ENCODE measurements around the gene FAM174B.

GRCh38 chr15:92643849-92644815 is 11.4 kb downstream of the FAM174B start:
- no peak for TF ChIP-seq CTCF (IDR thresholded peaks at IDR 0.05; ENCODE audit: low read length)
- TF ChIP-seq EZH2 (IDR thresholded peaks at IDR 0.05; ENCODE audit: borderline replicate concordance, low read length) = no peak

All from OCI-LY1 (cell line).